DOHH2 (cell line): ENCODE results near the gene ATP10A.

Source experiments
- H3F3A ChIP-seq: fragments of 200-600 bp; sonication (generic), shearing (Covaris generic); 2 replicates; pipeline ENCODE4 v1.6.0; 2016; ENCODE audit warnings: antibody characterized with exemption, mild to moderate bottlenecking; ENCODE audit not compliant: control insufficient read depth, insufficient read depth
- H3K27ac ChIP-seq: fragments of 200-600 bp; sonication (generic); 2 replicates; pipeline ENCODE4 v1.5.1; 2014; ENCODE audit warnings: low read depth, mild to moderate bottlenecking, low read length, moderate library complexity
- H3K27me3 ChIP-seq: fragments of 200-600 bp; sonication (generic); 2 replicates; pipeline ENCODE4 v1.6.1; 2014; ENCODE audit warnings: mild to moderate bottlenecking, low read length, mixed read lengths; ENCODE audit not compliant: control insufficient read depth
- H3K36me3 ChIP-seq: fragments of 200-600 bp; sonication (generic); 2 replicates; pipeline ENCODE4 v1.6.1; 2014; ENCODE audit warnings: mild to moderate bottlenecking, low read length, moderate library complexity, mixed read lengths; ENCODE audit not compliant: control insufficient read depth
- H3K4me1 ChIP-seq: fragments of 200-600 bp; sonication (generic); 2 replicates; pipeline ENCODE4 v1.6.1; 2014; ENCODE audit warnings: mild to moderate bottlenecking, low read length, mixed read lengths; ENCODE audit not compliant: control insufficient read depth
- H3K4me2 ChIP-seq: fragments of 200-600 bp; sonication (generic); 2 replicates; pipeline ENCODE4 v1.6.0; 2014; ENCODE audit warnings: mild to moderate bottlenecking, low read length, moderate library complexity
- H3K4me3 ChIP-seq: fragments of 200-600 bp; sonication (generic); 2 replicates; pipeline ENCODE4 v1.5.1; 2014; ENCODE audit warnings: mild to moderate bottlenecking, low read length, mixed read lengths
- H3K79me2 ChIP-seq: fragments of 200-600 bp; sonication (generic); 2 replicates; pipeline ENCODE4 v1.6.1; 2014; ENCODE audit warnings: mild to moderate bottlenecking, low read length, mixed read lengths; ENCODE audit not compliant: control insufficient read depth
- H3K9me2 ChIP-seq: fragments of 200-600 bp; sonication (generic); replicated peaks from 2 replicates; pipeline ENCODE4 v1.6.1; 2014; ENCODE audit warnings: mild to moderate bottlenecking, low read length, mixed read lengths; ENCODE audit not compliant: control insufficient read depth
- H3K9me3 ChIP-seq: fragments of 200-600 bp; sonication (generic); 2 replicates; pipeline ENCODE4 v1.6.1; 2014; ENCODE audit warnings: antibody characterized with exemption, low read length, mixed read lengths; ENCODE audit not compliant: control insufficient read depth, insufficient read depth
- H4K20me1 ChIP-seq: fragments of 200-600 bp; sonication (generic); 2 replicates; pipeline ENCODE4 v1.6.0; 2014; ENCODE audit warnings: low read depth, mild to moderate bottlenecking, antibody characterized with exemption, low read length, moderate library complexity; ENCODE audit not compliant: control insufficient read depth, insufficient read depth
- CTCF ChIP-seq: fragments of 200-600 bp; sonication (generic); IDR thresholded peaks from one replicate; pipeline ENCODE4 v1.5.1; 2014; ENCODE audit warnings: antibody characterized with exemption, mild to moderate bottlenecking, low read depth, low read length; ENCODE audit not compliant: poor library complexity, severe bottlenecking
- EZH2phosphoT487 ChIP-seq: fragments of 200-600 bp; sonication (generic); IDR thresholded peaks from 2 replicates; pipeline ENCODE4 v1.6.1; 2017; ENCODE audit warnings: borderline replicate concordance, mild to moderate bottlenecking, antibody characterized with exemption, low read length, moderate library complexity, mixed read lengths

ATP10A gene

DNA sequence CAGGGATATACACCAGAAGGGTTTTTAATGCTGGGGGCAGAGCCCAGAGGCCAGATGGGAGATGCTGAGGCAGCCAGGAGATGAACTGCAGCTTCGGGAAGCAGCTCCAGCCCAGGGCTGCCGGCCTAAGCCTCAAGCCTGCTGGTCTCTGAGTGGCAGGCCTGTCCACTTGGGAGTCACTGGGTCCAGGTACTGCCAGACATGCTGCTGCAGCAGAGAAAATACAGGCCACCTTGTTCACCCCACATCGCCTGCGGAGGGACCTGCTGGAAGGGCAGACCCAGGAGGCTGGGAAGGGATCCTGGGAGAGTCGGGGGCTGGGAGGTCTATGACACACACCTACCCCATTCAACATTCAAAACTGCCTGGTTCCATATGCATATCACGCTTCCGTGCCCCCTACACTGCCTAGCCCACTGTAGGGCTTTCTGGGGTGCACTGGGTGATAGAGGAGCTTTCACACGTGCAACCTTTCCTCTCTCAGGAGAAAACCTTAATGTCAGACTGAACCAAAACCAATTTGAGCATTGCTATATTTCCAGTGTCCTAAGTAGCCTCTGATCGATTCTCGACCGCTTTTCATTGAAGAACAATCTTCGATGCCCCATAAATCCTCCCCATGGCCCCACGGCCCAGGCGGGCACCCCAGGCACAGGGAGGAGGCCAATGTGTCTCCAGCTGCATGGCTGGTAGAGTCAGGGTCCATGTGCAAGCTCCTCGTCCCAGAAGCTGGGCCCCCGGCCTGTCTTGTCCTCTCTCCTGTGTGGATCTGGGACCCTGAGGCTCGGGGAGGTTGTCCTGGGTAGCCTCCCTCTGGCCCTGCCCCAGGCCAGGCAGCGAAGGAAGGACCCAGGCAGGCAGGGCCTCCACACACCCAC is 147.4 kb downstream of the ATP10A start:
- Histone ChIP-seq H3K9me2 (no peaks in the 10 kb centered on the region), H3F3A (no peaks in the 10 kb centered on the region), H3K4me2 (no peak overlapping the region), H4K20me1 (no peaks in the 10 kb centered on the region), H3K4me1 (no peaks in the 10 kb centered on the region), H3K9me3 (peaks cover 44% of the 10 kb centered on the region), H3K4me3 (no peak overlapping the region), H3K79me2 (no peaks in the 10 kb centered on the region), H3K36me3 (no peaks in the 10 kb centered on the region), H3K27ac (no peak overlapping the region), H3K27me3 (no peaks in the 10 kb centered on the region)
- TF ChIP-seq EZH2phosphoT487 (no peak), CTCF (no peak)

DNA sequence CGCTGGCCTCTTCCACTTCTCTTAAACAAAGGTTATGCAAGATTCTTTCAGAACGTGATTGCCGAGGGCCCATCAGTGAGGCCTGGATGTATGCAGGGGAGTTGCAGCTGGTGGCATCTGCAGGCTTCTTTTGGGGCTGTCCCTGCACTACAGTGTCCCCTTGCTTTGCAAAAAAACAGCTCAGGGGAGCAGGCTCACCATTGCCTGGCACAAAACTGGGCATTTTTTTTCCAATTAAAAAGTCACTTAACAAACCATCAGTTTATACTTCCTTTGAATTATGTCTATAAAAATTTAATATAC is 148.6 kb downstream of the ATP10A start:
- TF ChIP-seq EZH2phosphoT487 = no peak
- TF ChIP-seq CTCF = no peak
- Histone ChIP-seq H3K4me2 (no peak overlapping the region), H3F3A (no peaks in the 10 kb centered on the region), H3K4me3 (no peak overlapping the region), H3K79me2 (no peaks in the 10 kb centered on the region), H3K9me2 (no peaks in the 10 kb centered on the region), H4K20me1 (no peaks in the 10 kb centered on the region), H3K9me3 (peaks cover 54% of the 10 kb centered on the region), H3K36me3 (no peaks in the 10 kb centered on the region), H3K27ac (no peak overlapping the region), H3K27me3 (no peaks in the 10 kb centered on the region), H3K4me1 (no peaks in the 10 kb centered on the region)

DNA sequence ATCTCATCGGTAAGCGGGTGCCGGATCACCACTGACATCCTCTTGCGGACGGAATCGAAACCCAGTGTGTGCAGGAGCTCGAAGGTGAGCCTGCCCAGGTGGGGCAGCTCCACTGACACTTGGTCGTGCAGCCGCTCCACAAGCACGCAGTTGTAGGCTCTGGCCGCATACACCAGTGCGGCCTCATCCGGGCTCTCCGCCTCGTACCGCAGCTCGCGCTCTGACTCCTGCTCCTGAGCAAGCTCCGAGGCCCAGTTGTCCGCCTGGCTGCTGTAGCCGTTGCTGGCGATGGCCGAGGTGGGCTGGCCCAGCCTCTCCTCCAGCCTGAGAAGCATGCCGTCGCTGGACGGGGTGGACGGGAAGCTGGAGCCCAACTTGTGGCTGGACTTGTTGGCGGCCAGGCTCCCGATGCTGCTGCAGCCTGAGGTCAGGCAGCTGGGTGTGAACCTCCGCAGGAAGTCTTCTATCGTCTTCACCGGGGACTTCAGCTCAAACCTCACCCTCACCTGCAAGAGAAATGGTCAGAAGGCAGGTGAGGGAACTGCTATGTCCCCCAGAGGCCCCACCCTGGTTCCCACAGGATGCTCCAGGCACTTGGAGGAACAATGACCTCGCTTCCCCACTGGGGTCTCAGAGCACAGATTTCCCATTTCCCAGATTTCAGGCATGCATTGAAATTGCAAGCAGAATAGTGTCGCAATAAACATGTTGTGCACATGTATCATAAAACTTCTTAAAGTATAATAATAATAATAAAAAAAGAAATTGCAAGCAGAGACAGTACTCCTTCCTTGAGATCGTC is 149.2 kb downstream of the ATP10A start:
- no peak overlapping the region for H3K4me2 ChIP-seq
- H3K9me3 ChIP-seq = peaks cover 54% of the 10 kb centered on the region
- H3K4me3 ChIP-seq = no peak overlapping the region
- no peaks in the 10 kb centered on the region for H4K20me1 ChIP-seq
- H3K9me2 ChIP-seq = no peaks in the 10 kb centered on the region
- no peak for TF ChIP-seq CTCF
- TF ChIP-seq EZH2phosphoT487 = no peak
- no peaks in the 10 kb centered on the region for H3K79me2 ChIP-seq
- no peak overlapping the region for H3K27ac ChIP-seq
- H3K36me3 ChIP-seq = no peaks in the 10 kb centered on the region
- H3K27me3 ChIP-seq = no peaks in the 10 kb centered on the region
- no peaks in the 10 kb centered on the region for H3F3A ChIP-seq
- H3K4me1 ChIP-seq = no peaks in the 10 kb centered on the region
